GM12878 (cell line): ENCODE measurements around the gene GNPDA2. TPM values are rescaled to one million over a fixed set of nuclear protein-coding genes. Genes with fewer than 3 reads are reported as not detected.

Source experiments
- ATAC-seq: fragments of 200-7000 bp; cut with Tn5 transposase; 3 replicates; pipeline ENCODE4 v1.9.1; 2020; ENCODE audit warnings: mild to moderate bottlenecking, moderate library complexity
- BruUV-seq: library from RNA; stranded (reverse); fragments of 400-500 nt; replicated peaks from 2 replicates; lab custom pipeline; 2021; lab: Mats Ljungman, UMichigan
- CTCF ChIA-PET: fragments of 300-600 bp; sonication (Branson Sonifier 250); formaldehyde crosslinking; extraction: SDS; loops from one replicate; lab custom pipeline; 2021; ENCODE audit warnings: inconsistent platforms; lab: Yijun Ruan, JAX
- POLR2A ChIA-PET: fragments of 350-600 bp; formaldehyde crosslinking; extraction: SDS; loops from one replicate; lab custom pipeline; 2021; ENCODE audit warnings: inconsistent platforms; lab: Charles Lee
- RAD21 ChIA-PET: fragments of 300-600 bp; sonication (Branson Sonifier 250); formaldehyde crosslinking; loops from one replicate; lab custom pipeline; 2023; ENCODE audit warnings: antibody characterized with exemption; ENCODE audit not compliant: unreplicated experiment; lab: Charles Lee
- SMC1A ChIA-PET: fragments of 300-600 bp; sonication (Branson Sonifier 250); formaldehyde crosslinking; loops from one replicate; lab custom pipeline; 2023; ENCODE audit not compliant: unreplicated experiment, uncharacterized antibody; lab: Charles Lee
- DNase-seq: peaks from one replicate; pipeline ENCODE4 v3.0.0-alpha.2; 2011; ENCODE audit warnings: low read depth, low spot score
- FAIRE-seq: peaks from 3 replicates; lab custom pipeline; 2011; peaks lifted over from hg19 to GRCh38; lab: Jason Lieb, UNC
- H2AFZ ChIP-seq: 2 replicates; pipeline ENCODE4 v1.6.0; 2011; ENCODE audit warnings: low read depth, low read length, control low read depth; ENCODE audit not compliant: control insufficient read depth
- H3K27ac ChIP-seq: 2 replicates; pipeline ENCODE4 v1.5.1; 2011; ENCODE audit warnings: control low read depth; ENCODE audit not compliant: control insufficient read depth, insufficient read depth
- H3K27me3 ChIP-seq, 2 experiments: replicated peaks in 1 of 2; 2 replicates each; pipeline versions ENCODE4 v1.6.0 to v1.6.1; 2011; ENCODE audit warnings: low read length in 1 of 2; ENCODE audit not compliant: control insufficient read depth in 2 of 2, insufficient read depth in 2 of 2
- H3K36me3 ChIP-seq, 2 experiments: 2 replicates each; pipeline ENCODE4 v1.5.1; 2011; ENCODE audit warnings: low read length in 1 of 2; ENCODE audit not compliant: control insufficient read depth in 2 of 2, insufficient read depth in 2 of 2
- H3K4me1 ChIP-seq: 2 replicates; pipeline ENCODE4 v1.6.1; 2011; ENCODE audit warnings: mild to moderate bottlenecking, low read length, moderate library complexity, mixed read lengths; ENCODE audit not compliant: control insufficient read depth, insufficient read depth
- H3K4me2 ChIP-seq: 2 replicates; pipeline ENCODE4 v1.6.0; 2011; ENCODE audit warnings: control low read depth; ENCODE audit not compliant: control insufficient read depth, insufficient read depth
- H3K4me3 ChIP-seq: fragments of 200-600 bp; sonication (generic); 2 replicates; pipeline ENCODE4 v1.5.1; 2016
- H3K79me2 ChIP-seq: 2 replicates; pipeline ENCODE4 v1.6.0; 2011; ENCODE audit warnings: low read length; ENCODE audit not compliant: control insufficient read depth, insufficient read depth
- H3K9ac ChIP-seq: 2 replicates; pipeline ENCODE4 v1.8.0; 2011; ENCODE audit warnings: low read length, control low read depth, mixed read lengths; ENCODE audit not compliant: control insufficient read depth, insufficient read depth
- H3K9me3 ChIP-seq: replicated peaks from 3 replicates; pipeline ENCODE4 v1.5.1; 2011; ENCODE audit warnings: mild to moderate bottlenecking, low read length; ENCODE audit not compliant: control insufficient read depth, insufficient read depth
- H4K20me1 ChIP-seq: 2 replicates; pipeline ENCODE4 v1.6.0; 2011; ENCODE audit not compliant: control insufficient read depth, insufficient read depth
- CBFB ChIP-seq: IDR thresholded peaks from 2 replicates; pipeline ENCODE4 v1.6.1; 2016; ENCODE audit warnings: antibody characterized with exemption, low read depth
- CUX1 ChIP-seq: IDR thresholded peaks from 2 replicates; pipeline ENCODE4 v1.6.1; 2012; ENCODE audit warnings: improper control_type of control experiment, low read depth, low read length; ENCODE audit not compliant: insufficient replicate concordance
- EZH2 ChIP-seq: IDR thresholded peaks from 2 replicates; pipeline ENCODE4 v1.6.1; 2012; ENCODE audit warnings: low read depth, mild to moderate bottlenecking, control low read depth, inconsistent platforms, low read length, borderline replicate concordance; ENCODE audit not compliant: control insufficient read depth
- FOS ChIP-seq: IDR thresholded peaks from 3 replicates; pipeline ENCODE4 v1.6.1; 2011; ENCODE audit warnings: borderline replicate concordance; ENCODE audit not compliant: insufficient read length; ENCODE audit errors: extremely low read depth
- IRF4 ChIP-seq: IDR thresholded peaks from 2 replicates; pipeline ENCODE4 v1.6.1; 2011; ENCODE audit warnings: low read depth, low read length
- MYC ChIP-seq: IDR thresholded peaks from 2 replicates; pipeline ENCODE4 v1.6.1; 2011; ENCODE audit warnings: mild to moderate bottlenecking, low read length, moderate library complexity, inconsistent platforms; ENCODE audit not compliant: insufficient read depth, insufficient replicate concordance, insufficient read length, severe bottlenecking
- WGBS: methylation state at CpG from one replicate; pipeline ENCODE4 v1.1.6; 2016; ENCODE audit warnings: low lambda C conversion rate; ENCODE audit not compliant: insufficient replicate concordance, insufficient coverage; ENCODE audit errors: missing lambda C conversion rate; 5-methylcytosine and 5-hydroxymethylcytosine counted together
- in situ Hi-C: fragments of 300-500 bp; cut with MboI; formaldehyde crosslinking; loops from 9 replicates; pipeline ENCODE4 v1.14.3; 2018; ENCODE audit warnings: mixed read lengths
- intact Hi-C: fragments of 100-400 bp; cut with micrococcal nuclease; formaldehyde crosslinking; loops from one replicate; pipeline ENCODE4 v1.14.2; 2022; ENCODE audit not compliant: unreplicated experiment
- polyA plus RNA-seq, 11 experiments: library from polyadenylated mRNA; depleted of rRNA in 4 of 11; unstranded in 6 of 11; stranded (reverse) in 5 of 11; fragments of >200 nt; fragmentation: Nextera tagmentation in 4 of 11; fragmentation: Illumina TruSeq in 1 of 11; extraction: Ambion mirVana in 4 of 11; extraction: Trizol in 1 of 11; gene quantifications; 1 replicate in 1 of 11; 2 replicates in 10 of 11; pipeline versions ENCODE4 v1.2.1 to v1.2.3, GENCODE V29; 2011 to 2016; ENCODE audit warnings: inconsistent platforms in 2 of 11, missing spikeins in 2 of 11, low read depth in 1 of 11
- total RNA-seq, 4 experiments: library from RNA; depleted of rRNA in 3 of 4; stranded (reverse); fragments of >200 nt in 3 of 4; fragmentation: Illumina TruSeq in 1 of 4; extraction: Trizol in 1 of 4; gene quantifications; 2 replicates each; pipeline versions ENCODE4 v1.2.1 to v1.2.3, GENCODE V29; 2013 to 2021

Gene GNPDA2
- total and polyA plus RNA-seq, 10 of the 15 experiments (the other 5 are each of a cell fraction or from before 2014, with no cell fraction given) = 16.7 to 45.8 (median 23.8) TPM

- no peak for TF ChIP-seq CUX1
- no peak for TF ChIP-seq EZH2
- TF ChIP-seq IRF4 = no peak
- no peak for TF ChIP-seq FOS
- TF ChIP-seq, all 136 proteins: peak for 0
Measured at GRCh38 chr4:44674471-44674870, 51.9 kb downstream of the GNPDA2 start (continued).

GRCh38 chr4:44671636-44672035 is 54.7 kb downstream of the GNPDA2 start:
- Histone ChIP-seq H3K27ac (no peak overlapping the region), H3K27me3 (0 out of 4 replicates have a peak, but pooled peaks cover 0 to 2% of the 10 kb centered on the region in 2 experiments), H3K79me2 (no peaks in the 10 kb centered on the region), H2AFZ (no peak overlapping the region), H3K4me3 (no peak overlapping the region), H3K9me3 (no peaks in the 10 kb centered on the region), H3K4me2 (no peak overlapping the region), H3K36me3 (no peaks in the 10 kb centered on the region), H3K9ac (no peak overlapping the region), H4K20me1 (no peaks in the 10 kb centered on the region), H3K4me1 (no peaks in the 10 kb centered on the region)
- ChIA-PET SMC1A (no interaction called here), RAD21 (no interaction called here), CTCF (no interaction called here), POLR2A (no interaction called here)
- in situ Hi-C loops = no loop called here
- intact Hi-C loops = no loop called here
- no peak for DNase-seq
- no peak for ATAC-seq
- 54% methylated on average over 3 of the region's 3 CpGs for WGBS
- TF ChIP-seq CBFB = no peak
- no peak for TF ChIP-seq MYC
- no TSS peak for BruUV-seq
- FAIRE-seq = no peak
